ENCODE data around the gene IGFBP2. TPM values are rescaled to one million over a fixed set of nuclear protein-coding genes. Genes with fewer than 3 reads are reported as not detected.

The IGFBP2 gene
- total RNA-seq, 1 experiment from 2014 or later: 363 TPM

GRCh38 chr2:216585441-216585840 is 47.8 kb upstream of the IGFBP2 start:
- no peak overlapping the region for H3K23ac ChIP-seq (ENCODE audit: insufficient read length, low read depth, low read length)
- no peak overlapping the region for H4K5ac ChIP-seq (ENCODE audit: insufficient read length, low read depth, low read length)
- no peak overlapping the region for H3K56ac ChIP-seq (ENCODE audit: insufficient read length, low read depth, low read length)
- no peak for DNase-seq
- H3K18ac ChIP-seq (ENCODE audit: insufficient read length, low read depth, low read length): no peak overlapping the region
- H4K8ac ChIP-seq (replicated peaks; ENCODE audit: insufficient read length, low read depth, low read length): no peak overlapping the region
- no peak overlapping the region for H2BK20ac ChIP-seq (ENCODE audit: low read depth, low read length, poor library complexity, severe bottlenecking)
- no peak overlapping the region for H3K4me3 Mint-ChIP-seq
- no peaks in the 10 kb centered on the region for H3K23me2 ChIP-seq (ENCODE audit: insufficient read length, low read depth, low read length, poor library complexity, severe bottlenecking)
- H4K91ac ChIP-seq (ENCODE audit: insufficient read length, low read depth, low read length): no peak overlapping the region
- H3K27me3 Mint-ChIP-seq (ENCODE audit: low read depth): peaks cover 14% of the 10 kb centered on the region
- H2BK12ac ChIP-seq (ENCODE audit: insufficient read length, low read depth, low read length): no peak overlapping the region
- H2AFZ ChIP-seq (ENCODE audit: low read length): no peak overlapping the region
- no peak overlapping the region for H3K9ac ChIP-seq (ENCODE audit: extremely low read depth, insufficient read length, low read length)
- no peak for TF ChIP-seq CTCF (conservative IDR thresholded peaks at IDR 0.05)
- no peak overlapping the region for H3K4me2 ChIP-seq (ENCODE audit: insufficient read depth, insufficient read length, low read length)
- no peak overlapping the region for H2AK5ac ChIP-seq (ENCODE audit: insufficient read length, low read length)
- H3T11ph ChIP-seq (ENCODE audit: low read length): no peak overlapping the region
- WGBS (ENCODE audit: extremely low coverage, insufficient read length, low lambda C conversion rate): no CpG with 5 or more reads among the region's 1 CpG
- no peak overlapping the region for H3K14ac ChIP-seq (ENCODE audit: insufficient read depth, low read length)
- H3K27ac Mint-ChIP-seq: no peak overlapping the region
- no peak overlapping the region for H2BK120ac ChIP-seq (ENCODE audit: low read depth, low read length, poor library complexity, severe bottlenecking)
- peaks cover 33 to 47% of the 10 kb centered on the region in 2 experiments for H3K4me1 Mint-ChIP-seq
- no peak overlapping the region for H2BK15ac ChIP-seq (ENCODE audit: low read depth, low read length)
- peaks cover 11% of the 10 kb centered on the region in 2 experiments; a peak in 4 of 5 replicates for H3K9me3 Mint-ChIP-seq
- peaks cover 7% of the 10 kb centered on the region; the same call in 1 of the 2 replicates for H3K4me1 ChIP-seq (ENCODE audit: insufficient read depth, low read length)
- no peak overlapping the region for H3K4ac ChIP-seq (ENCODE audit: low read depth, low read length)
- no peaks in the 10 kb centered on the region for H3K79me2 ChIP-seq (ENCODE audit: insufficient read depth, low read length)
- H3K9me3 ChIP-seq (ENCODE audit: control insufficient read depth, low read depth, low read length): no peaks in the 10 kb centered on the region
- no peaks in the 10 kb centered on the region for H3K27me3 ChIP-seq (ENCODE audit: insufficient read depth, low read length)
- H3K36me3 Mint-ChIP-seq (ENCODE audit: insufficient read depth in 1 of 3, low read depth in 3 of 3): peaks cover 4 to 8% (median 5%) of the 10 kb centered on the region in 3 experiments; a peak in 6 of 7 replicates
- no peak overlapping the region for H3K27ac ChIP-seq (ENCODE audit: insufficient read length, low read depth, low read length)
- no peaks in the 10 kb centered on the region for H4K20me1 ChIP-seq (ENCODE audit: control insufficient read depth, insufficient read depth, insufficient read length)
- no peaks in the 10 kb centered on the region for H3K79me1 ChIP-seq (ENCODE audit: insufficient read depth, low read depth, low read length, poor library complexity, severe bottlenecking)
- H2BK5ac ChIP-seq (ENCODE audit: insufficient read length, low read length): no peak overlapping the region
